Fibroblast of the conjunctiva (primary cell): ENCODE results near the gene ATXN1.
"Not testable (repeated sequence)": the region's sequence is repeated elsewhere in the genome, so short reads cannot be mapped to it uniquely, and the experiment has no call there.

Source experiments
- DNase-seq: peaks from one replicate; pipeline ENCODE4 v3.0.0-alpha.2; 2010; ENCODE audit warnings: low read depth

Gene ATXN1

DNA sequence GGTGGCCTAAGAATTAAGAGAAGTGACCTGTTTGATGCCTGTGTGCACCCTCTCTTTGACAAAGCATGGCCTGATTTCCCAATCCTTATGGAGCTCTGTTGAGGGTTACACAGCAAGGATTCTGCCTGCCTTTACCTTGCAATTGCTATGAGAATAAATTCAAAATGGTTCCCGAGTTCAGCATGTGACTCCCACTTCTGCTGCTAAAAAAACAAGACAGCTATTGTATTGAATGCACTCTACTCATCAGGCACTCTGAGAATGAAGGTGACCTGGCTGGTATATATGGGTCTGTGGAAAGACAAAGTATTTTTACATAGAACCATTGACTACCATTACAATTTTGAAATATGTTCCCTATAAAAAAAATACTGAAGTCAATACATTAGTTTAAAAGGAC lies 190.3 kb downstream of the ATXN1 start:
- DNase-seq, result no peak

DNA sequence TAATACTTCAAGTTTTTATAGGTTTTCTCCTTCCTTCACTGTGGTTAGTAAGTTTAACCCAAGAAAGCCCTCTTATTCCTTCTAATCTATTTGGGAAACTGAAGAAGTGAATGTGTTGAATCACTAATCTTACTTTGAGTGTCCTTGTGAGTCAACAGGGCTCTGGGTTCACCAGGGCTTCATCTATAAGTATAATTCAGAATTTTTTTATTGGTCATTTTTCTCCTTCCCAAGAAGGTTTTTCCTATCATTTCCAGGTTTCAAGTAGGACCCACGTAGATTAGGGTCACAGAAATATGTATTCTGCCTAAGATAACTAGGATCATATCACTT lies 191.1 kb downstream of the ATXN1 start:
- DNase-seq, result no peak

DNA sequence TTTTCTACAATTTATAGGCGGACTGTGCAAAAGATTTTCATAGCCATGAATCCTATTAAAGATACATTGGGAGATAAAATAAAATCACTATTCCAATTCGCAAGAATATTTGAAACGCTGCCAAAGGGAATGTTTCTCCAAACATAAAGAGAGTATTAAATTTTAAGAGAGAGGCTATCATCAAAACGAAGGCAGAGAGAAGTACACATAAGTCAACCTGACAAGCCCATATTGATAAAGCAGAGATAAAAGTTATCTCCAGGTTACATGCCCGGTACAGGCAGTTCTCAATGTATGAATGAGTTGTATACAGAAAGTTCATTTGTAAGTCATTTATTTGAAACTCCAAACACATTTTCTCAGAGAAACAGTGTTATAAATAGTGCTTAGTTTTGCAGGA lies 193.1 kb downstream of the ATXN1 start:
- no peak for DNase-seq

DNA sequence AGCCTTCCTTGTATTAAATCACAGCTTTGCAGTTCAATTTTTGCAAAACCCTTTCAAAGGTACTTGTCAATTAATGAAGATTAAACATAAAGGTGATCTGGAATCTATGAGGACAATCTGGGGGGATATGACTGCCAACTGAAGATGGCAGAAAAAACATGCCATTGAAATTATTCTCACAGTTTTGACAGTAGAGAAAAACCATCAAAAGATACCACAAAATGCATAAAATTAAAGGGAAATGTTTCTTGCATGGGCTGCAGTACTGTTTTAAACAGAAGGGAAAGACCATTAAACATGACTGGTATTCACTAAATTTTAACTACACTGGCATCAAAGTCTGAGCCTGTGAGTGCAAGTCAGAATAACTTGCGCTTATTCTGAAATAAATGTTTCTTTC lies 194.2 kb downstream of the ATXN1 start:
- DNase-seq, result no peak

DNA sequence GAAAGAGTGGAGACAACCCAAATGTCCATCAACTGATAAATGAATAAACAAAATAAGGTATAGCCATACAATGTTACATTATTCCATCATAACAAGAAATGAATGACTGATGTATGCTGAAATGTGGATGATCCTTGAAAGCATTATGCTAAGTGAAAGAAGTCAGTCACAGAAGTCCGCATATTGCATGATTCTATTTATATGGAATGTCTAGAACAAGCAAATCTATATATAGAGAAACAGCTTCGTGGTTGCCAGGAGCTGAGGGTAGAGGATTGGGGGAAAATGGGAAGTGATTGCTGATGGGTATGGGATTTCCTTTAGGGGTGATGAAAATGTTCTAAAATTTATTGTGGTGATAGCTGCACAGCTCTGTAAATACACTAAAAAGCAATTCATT lies 196.8 kb downstream of the ATXN1 start:
- no peak for DNase-seq

DNA sequence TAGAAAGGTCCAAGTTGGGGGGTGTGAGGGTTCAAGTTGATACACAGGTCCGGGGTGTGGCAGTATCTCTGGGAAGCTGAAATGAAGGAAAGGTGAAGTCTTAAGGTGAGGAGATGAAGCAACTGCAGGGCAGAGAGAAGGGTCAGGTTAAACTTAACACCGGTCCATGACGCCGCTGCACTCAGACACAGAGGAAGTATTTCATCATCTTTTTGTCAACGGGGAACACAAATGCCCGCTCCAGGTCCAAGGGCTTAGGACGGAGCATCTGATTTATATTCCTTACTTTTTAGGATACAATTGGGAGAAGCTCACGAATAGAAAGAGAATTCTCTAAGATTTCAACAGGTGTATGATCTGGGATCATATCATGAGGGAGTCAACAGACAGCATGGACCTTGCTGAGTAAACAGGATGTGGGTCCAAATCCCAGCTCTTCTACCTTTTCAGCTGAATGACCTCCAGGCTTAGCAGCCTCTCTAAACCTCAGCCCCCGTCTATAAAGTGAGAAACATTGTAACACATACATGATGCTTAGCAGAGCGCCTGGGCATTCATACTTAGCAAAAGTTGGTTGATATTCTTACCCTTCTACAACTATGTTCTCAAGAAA lies 197.5 kb downstream of the ATXN1 start:
- no peak for DNase-seq

DNA sequence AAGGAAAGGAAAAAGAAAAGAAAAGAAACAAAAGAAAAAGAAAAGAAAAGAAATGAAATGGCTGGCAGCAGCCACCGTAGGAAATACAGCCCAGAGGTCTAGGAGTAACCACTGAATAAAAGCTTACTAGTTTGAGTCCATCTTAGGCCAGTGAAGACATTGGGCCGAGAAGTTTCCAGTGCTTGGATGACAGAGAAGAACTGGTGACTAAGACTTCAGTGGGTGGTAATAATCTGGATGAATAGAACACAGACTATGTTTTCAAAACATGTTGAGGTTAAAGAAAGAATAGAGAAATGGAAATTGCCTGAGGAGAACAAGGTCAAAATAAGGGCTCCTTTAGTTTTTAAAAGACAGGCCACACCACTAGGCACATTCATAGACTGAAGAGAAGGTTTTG lies 198.8 kb downstream of the ATXN1 start:
- no peak for DNase-seq

DNA sequence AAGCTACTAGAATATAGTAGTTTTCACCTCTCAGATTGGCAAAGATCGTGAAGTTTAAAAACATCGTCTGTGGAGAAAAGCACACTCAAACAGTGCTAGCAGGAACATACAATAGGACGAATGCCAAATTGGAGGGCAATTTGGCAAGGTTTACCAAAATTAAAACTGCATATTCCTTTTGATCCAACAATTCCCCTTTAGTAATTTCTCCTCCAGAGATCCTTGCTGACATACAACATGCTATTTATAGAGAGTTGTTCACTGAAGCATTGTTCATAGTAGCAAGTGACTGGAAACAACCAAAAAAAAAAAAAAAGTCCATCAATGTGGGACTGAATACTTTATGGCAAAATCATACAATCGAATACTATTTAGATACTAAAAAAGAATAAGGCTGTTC lies 202.2 kb downstream of the ATXN1 start:
- no peak for DNase-seq

DNA sequence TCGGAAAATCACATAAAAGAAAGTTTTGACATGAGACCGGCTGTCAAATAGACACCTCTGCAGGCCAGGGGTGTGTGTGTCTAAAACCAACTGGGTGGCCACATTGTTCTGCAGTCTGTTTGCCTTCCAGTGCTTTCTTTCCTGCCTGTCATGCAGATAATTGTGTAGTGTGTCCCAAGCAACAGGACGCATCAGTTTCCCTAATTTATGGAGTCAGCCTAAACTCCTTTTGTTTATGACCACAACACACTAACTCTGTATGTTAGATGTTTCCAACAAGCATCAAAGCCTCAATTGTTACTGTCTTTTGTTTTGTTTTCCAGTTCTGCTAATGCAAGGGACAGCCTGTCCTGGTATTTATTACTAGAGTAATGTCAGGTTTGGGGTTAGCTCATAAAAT lies 205.7 kb downstream of the ATXN1 start:
- no peak for DNase-seq

DNA sequence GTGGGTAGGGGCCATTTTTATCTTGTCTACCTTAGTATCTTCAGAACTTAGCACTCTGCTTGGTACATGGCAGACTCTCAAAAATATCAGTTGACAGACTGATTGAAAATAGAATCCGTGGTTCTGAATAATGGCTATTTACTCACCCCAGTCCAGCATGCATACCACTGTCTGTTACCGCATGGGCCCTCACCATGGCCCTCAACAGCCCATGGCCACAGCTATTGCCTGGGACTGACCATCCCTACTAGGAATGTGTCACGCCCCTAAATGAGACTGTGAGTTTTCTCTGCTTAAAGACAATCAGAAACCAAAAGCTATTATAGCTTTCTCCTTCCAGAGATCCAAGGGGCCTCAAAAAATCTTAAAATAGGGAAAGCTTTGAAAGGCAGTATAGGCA lies 207.7 kb downstream of the ATXN1 start:
- no peak for DNase-seq

DNA sequence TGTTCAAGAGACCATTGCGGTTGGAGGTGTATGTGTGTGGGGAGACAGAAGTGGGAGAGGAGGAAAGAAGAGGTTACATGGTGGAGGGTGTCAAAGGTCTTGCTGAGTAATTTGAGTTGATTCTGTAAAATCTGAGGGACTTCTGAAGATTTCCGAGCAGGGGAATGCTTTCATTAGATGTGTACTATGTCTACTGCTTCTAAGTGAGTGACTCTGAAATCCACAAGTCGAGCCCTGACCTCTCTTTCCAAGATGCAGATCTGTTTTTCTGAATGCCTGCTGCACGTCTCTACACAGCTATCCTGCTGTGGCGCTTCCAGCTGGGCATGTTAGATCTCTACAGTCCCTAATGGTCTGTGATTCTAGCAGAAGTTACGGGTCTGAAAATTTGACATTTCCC lies 209.8 kb downstream of the ATXN1 start:
- no peak for DNase-seq

DNA sequence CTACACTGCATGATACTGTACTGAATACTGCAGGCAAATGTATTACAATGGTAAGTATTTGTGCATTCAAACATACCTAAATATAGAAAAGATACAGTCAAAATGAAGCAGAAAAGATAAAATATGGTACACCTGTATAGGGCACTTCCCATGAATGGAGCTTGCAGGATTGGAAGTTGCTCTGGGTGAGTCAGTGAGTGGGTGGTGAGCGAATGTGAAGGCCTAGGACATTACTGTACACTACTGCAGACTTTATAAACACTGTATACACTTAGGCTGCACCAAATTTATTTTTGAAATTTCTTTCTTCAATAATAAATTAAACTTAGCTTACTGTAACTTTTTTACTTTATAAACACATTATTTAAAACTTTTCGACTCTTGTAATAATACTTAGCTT lies 213.1 kb downstream of the ATXN1 start:
- no peak for DNase-seq

DNA sequence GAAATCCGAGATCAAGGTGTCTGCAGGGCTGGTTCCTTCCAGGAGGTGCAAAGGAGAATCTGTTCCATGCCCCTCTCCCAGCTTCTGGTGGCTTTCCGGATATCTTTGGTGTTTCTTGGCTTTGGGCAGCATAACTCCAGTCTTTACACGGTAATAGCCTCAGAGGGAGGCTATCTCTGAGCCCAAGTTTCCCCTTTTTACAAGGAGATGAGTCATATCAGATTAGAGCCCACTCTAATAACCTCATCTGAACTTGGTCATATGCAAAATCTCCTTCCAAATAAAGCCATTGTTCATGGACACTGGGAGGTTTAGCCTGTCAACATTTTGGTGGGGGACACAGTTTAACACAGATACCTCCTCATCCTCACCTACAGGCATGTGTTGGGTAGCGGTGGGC lies 213.7 kb downstream of the ATXN1 start:
- no peak for DNase-seq

DNA sequence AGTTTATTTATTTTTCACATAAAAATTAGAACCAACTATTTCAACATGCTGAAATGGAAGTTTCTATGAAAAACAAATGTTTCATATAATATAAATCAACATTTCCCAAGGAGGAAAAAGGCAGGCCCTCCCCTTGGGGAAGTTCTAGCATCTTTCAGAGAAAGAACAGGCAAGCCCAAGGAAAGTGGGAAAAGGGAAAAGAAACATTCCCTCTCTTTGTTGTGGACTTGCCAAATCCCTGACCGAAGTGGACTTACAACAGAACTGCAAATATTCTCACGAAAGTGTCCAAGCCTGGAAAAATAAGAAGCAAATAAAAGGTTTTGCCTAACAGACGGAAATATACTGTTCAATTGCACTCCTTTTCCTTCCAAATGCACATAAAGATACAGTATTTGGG lies 214.4 kb downstream of the ATXN1 start:
- DNase-seq, result no peak

DNA sequence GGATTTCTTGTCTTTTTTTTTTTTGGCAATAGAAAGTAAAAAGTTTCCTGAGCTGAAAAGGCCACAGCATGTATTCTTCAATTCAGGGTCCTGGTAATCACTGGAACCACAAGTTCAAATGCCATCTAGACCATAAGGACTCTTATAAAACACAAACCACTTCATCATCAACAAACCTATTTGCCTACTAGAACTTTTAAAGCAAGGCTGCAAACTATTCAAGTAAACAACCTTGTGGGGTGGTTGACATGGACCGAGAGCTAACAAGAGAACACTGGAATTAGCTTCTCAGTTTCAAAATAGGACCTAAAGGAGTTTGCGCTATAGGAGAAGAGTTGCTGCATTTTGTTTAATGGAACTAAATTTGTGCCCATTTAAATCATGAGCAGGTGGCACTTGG lies 215.9 kb downstream of the ATXN1 start:
- no peak for DNase-seq

DNA sequence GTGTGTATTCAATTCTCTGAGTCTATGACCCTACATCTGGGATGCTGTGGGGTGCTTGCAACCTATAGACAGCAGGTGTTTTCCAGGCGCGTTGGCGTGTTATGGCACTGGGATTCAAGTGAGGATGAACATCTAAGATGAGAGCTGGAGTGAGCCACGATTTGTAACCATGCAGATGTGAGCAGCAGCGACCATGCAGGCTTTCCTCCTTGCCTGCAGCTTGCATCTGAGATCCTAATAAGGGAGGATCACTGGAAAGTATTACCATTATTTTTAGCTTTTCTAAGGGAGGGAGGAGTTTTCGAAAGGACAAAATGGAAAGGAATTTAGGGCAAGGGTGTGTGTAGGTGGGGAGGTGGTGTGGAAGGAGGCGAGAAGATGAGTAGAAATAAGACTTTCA lies 216.7 kb downstream of the ATXN1 start:
- DNase-seq, result no peak

DNA sequence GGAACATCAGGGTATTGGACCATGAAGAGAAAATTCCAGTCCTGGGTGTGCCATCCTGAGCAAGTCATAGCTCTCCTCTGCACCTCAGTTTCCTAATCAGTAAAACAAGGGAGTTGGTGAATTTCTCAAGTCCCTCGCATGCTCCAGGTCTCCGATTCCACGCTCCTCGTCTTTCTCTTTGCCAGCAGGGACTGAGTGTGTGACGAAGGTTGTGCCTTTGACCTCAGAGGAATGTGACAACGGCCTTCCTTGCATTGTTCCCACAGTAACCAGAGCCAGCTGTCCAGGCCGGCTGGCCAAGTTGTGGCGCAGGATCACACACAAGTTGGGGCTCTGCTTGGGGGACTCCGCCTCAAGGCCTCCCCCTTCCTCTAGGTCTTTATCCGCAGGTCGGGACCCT lies 217.3 kb downstream of the ATXN1 start:
- no peak for DNase-seq

DNA sequence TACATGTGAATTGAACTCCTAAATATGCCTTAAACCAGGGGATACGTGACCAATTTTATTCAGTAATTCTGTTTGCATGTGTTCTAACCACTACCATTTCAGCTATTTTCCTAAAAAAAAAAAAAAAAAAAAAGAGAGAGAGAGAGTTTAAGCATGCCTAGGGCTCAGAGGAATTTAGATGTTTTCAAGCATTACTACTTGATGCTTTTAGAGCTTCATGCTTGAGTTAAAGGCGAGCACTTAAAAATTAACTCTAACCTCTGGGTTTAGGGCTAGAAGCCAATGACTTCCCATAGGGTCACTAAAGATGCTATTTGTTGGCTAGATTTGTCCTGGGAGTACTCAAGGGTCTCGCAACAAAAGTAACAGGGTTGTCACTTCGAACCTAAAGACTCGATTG lies 217.7 kb downstream of the ATXN1 start:
- DNase-seq, result no peak

DNA sequence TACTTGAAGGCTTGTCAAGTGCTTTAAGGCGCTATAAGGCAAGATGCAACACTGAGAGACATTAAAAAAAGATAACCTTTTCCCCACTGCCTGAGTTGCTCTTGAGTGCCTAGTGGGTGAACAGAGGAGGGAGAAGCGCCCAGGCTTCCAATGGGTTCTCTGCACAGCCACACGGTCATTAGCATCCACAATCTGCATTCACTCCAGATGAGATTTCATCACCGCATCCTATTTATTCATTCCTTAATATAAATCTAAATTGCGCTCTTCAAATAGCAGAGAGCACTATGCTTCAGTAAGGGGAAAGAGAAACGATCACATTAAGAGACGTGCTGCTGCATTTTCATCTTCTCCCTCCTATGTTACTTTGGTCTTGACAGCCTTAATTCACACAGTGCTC lies 219.2 kb downstream of the ATXN1 start:
- no peak for DNase-seq

DNA sequence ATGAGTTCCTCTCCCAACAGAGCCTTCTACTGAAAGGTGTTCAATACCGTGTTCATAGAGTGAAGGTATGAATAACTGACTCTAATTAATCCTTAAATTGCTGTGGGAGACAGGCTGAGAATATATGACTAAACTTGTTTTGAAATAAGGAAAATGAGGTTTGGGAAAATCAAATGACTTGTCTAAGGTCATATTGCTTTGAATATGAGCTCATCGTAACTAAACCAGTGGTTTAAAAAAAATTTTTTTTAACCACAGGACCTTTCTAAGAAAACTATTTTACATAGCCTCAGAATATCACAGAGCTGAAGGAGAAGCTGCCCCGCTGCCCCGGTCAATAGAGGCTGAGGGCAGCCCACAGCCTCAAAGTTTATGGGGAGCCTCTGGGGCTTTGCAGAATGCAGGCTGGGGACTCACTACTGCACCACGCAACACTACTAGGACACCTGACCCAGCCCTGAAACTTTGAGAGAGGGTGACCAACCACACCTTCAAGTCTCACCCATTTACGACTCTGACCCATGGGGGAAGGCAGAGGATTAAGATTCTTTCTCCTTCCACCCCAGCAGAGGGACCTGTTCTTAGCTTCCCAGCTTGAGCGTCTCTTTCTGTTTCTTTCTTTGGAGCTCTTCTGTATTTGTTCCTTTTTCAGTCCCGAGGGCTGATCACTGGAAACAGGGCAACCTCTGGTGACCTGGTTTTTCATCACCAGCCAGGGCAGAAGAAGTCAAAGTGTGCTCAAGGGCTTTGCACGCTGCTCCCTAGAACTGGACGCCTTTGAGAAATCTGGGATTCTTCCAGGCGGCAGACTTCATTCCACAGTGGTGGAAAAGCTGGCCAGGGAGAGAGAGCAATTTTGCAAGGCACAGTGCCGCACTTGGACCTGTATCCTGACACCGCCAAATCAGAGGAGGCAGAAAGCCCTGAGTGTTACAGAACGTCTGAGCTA lies 220.2 kb downstream of the ATXN1 start:
- no peak for DNase-seq

DNA sequence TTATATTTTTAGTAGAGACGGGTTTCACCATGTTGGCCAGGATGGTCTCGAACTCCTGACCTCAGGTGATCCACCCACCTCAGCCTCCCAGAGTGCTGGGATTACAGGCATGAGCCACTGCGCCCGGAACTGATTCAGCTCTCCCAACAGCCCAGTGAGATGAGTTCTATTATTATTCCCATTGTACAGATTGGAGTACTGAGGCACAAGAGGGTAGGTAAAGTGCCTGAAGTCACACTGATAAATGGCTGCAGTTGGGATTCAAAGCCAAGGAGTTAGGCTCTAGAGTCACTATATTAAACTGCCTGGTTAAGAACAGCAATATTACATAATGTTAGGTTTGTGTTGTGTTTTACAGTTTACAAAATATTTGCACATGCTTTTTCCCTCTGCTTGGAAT lies 220.9 kb downstream of the ATXN1 start:
- not testable (repeated sequence) for DNase-seq

DNA sequence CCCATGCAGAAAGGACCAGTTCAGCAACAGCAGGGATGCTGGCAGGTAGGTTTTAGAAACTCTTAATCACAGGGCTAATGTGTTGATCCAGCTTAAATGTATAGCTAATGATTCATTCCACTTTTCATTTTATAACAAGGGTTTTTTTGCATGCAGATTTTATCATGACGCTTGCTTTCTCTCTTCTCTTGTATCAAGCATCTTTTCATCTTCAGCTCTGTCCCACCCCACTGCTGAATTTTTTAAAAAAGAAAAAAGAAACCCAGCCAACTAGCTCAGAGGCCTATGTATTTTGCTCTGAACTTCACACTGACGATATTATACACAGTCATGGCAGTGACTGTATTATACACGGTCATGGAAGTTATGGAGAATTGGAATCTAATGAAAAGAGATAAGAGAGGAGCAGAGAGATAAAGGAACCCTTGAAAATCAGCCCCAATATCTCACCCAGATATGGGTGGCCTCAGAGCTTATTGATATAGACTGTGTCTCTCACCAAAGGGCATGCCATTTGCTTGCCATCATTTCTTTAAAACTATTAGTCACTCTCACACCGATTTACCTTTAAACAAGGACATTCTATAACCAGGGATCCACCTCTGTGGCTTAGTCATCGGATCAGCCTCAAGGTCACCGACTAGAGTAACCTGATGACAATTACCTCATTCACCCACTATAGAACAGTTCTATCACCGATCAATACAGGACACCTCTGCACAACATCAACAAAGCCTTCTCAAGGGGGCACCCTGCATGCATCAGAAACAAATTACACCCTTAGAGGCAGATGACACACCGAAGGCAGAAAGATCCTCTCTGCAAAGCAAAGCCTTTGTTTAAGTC lies 222.0 kb downstream of the ATXN1 start:
- DNase-seq, result no peak

DNA sequence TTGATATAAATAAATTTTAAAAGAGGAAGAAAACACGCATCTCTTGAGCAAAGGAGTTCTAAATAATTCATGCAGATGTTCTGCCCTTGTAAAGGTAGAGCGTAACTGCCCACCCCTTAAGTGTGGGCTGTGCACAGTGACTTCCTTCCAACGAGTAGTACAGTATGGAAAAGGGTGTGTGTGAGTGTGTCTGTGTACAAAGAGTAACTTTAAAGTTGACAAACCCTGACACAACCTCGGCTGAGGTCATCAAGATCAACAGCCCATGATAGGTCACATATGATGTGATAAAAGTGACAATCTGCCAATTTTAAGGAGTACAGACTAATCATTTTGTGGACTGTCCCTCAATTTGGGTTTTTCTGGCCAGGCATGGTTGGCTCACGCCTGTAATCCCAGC lies 225.7 kb downstream of the ATXN1 start:
- DNase-seq, result no peak
